K562 (cell line): ENCODE results near the gene LEPR. TPM values are rescaled to one million over a fixed set of nuclear protein-coding genes. Genes with fewer than 3 reads are reported as not detected.
A peak's percentile ranks its signal among the peaks of the same experiment; 100 is the strongest.

Source experiments
- KDM1A ChIP-seq, 2 experiments: fragments of 450-650 bp; IDR thresholded peaks; 2 replicates each; pipeline ENCODE4 v1.6.1; 2016; ENCODE audit warnings: mild to moderate bottlenecking in 2 of 2
- L3MBTL2 ChIP-seq: fragments of 450-650 bp; IDR thresholded peaks from 2 replicates; pipeline ENCODE4 v1.6.1; 2016; ENCODE audit warnings: mild to moderate bottlenecking, moderate library complexity
- NR2C1 ChIP-seq, 2 experiments: fragments of 450-650 bp; IDR thresholded peaks; 2 replicates each; pipeline ENCODE4 v1.6.1; 2017; ENCODE audit warnings: mild to moderate bottlenecking in 2 of 2, antibody characterized with exemption in 1 of 2, inconsistent platforms in 1 of 2, missing compliant biosample characterization in 1 of 2, missing genetic modification characterization in 1 of 2
- TAF1 ChIP-seq: IDR thresholded peaks from 2 replicates; pipeline ENCODE4 v1.6.1; 2011; ENCODE audit warnings: mild to moderate bottlenecking, low read length, moderate library complexity; ENCODE audit not compliant: insufficient read depth, control insufficient read depth, severe bottlenecking; ENCODE audit errors: extremely low read depth
- YY1 ChIP-seq, 3 experiments: IDR thresholded peaks; 2 replicates each; pipeline ENCODE4 v1.6.1; 2011; ENCODE audit warnings: low read length in 2 of 3, mild to moderate bottlenecking in 2 of 3, moderate library complexity in 2 of 3, borderline replicate concordance in 1 of 3, control low read depth in 1 of 3, low read depth in 1 of 3; ENCODE audit not compliant: insufficient read depth in 3 of 3, insufficient replicate concordance in 2 of 3, control insufficient read depth in 1 of 3, insufficient read length in 1 of 3; ENCODE audit errors: extremely low read depth in 1 of 3
- ZFP1 ChIP-seq: fragments of 450-650 bp; formaldehyde crosslinking; IDR thresholded peaks from 2 replicates; pipeline ENCODE4 v1.4.0; 2020; ENCODE audit warnings: mild to moderate bottlenecking, mixed read lengths
- polyA plus RNA-seq, 8 experiments: library from polyadenylated mRNA; depleted of rRNA in 4 of 8; stranded (reverse) in 5 of 8; unstranded in 3 of 8; fragments of >200 nt; fragmentation: Nextera tagmentation in 2 of 8; fragmentation: Illumina TruSeq in 1 of 8; extraction: Ambion mirVana in 2 of 8; extraction: Trizol in 1 of 8; gene quantifications; 2 replicates each; pipeline versions ENCODE4 v1.2.1 to v1.2.3, GENCODE V29; 2011 to 2014; ENCODE audit warnings: inconsistent platforms in 1 of 8, missing spikeins in 1 of 8
- small RNA-seq: library from RNA; depleted of rRNA; stranded (forward); fragments of <200 nt; gene quantifications from one replicate; pipeline ENCODE3, GENCODE V24; 2014
- total RNA-seq, 7 experiments: library from RNA; depleted of rRNA in 6 of 7; stranded (reverse); fragments of >200 nt in 6 of 7; fragmentation: Illumina TruSeq in 2 of 7; extraction: Trizol in 2 of 7; gene quantifications; 2 replicates each; pipeline versions ENCODE4 v1.2.1 to v1.2.3, GENCODE V29; 2011 to 2021; ENCODE audit warnings: low replicate concordance in 1 of 7
- TF ChIP-seq, protein P1 (sequence below), 2 experiments: IDR thresholded peaks; 2 replicates each; pipeline ENCODE4 v1.6.1; 2011; ENCODE audit warnings: borderline replicate concordance in 1 of 2, control low read depth in 1 of 2, low read depth in 1 of 2, low read length in 1 of 2, mild to moderate bottlenecking in 1 of 2, mixed read lengths in 1 of 2, moderate library complexity in 1 of 2; ENCODE audit not compliant: insufficient read depth in 1 of 2, insufficient read length in 1 of 2, poor library complexity in 1 of 2, severe bottlenecking in 1 of 2; ENCODE audit errors: extremely low read depth in 1 of 2
- TF ChIP-seq, protein P2 (sequence below): fragments of 450-650 bp; IDR thresholded peaks from 2 replicates; pipeline ENCODE4 v1.6.1; 2016; ENCODE audit warnings: mild to moderate bottlenecking
- TF ChIP-seq, protein P3 (sequence below): fragments of 450-650 bp; formaldehyde crosslinking; IDR thresholded peaks from 2 replicates; pipeline ENCODE4 v1.4.0; 2020; ENCODE audit warnings: mild to moderate bottlenecking

Gene LEPR
- total and polyA plus RNA-seq, 9 of the 15 experiments (the other 6 are each of a cell fraction or from before 2014, with no cell fraction given) = 12.2 to 111 (median 43.1) TPM

DNA sequence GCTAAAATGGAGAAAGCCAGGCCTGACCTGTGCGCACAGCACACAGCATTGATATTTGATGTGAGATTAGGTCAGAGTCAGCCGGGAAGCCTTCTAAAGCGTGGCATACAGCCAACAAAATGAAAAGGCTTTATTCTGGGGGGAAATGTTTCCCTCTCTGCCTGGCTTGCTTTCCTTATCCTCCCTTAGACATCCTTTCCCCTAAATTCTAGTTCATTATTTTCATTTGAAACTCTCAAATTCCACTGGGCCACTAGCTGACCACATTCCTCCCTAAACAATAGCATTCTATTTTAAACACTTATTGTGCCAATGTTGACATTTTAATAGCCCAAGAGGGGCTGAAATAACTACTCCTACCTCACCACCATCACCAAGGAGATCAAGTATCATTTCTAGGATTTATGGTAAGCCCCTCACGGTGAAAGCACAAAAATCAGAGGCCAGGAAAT is 49.4 kb downstream of the LEPR start (continued):
- peak in 1 of 3 experiments; percentile 22 for TF ChIP-seq YY1 (IDR thresholded peaks at IDR 0.05; ENCODE audit: borderline replicate concordance in 1 of 3, control insufficient read depth in 1 of 3, extremely low read depth in 1 of 3, insufficient read depth in 3 of 3, insufficient read length in 1 of 3, insufficient replicate concordance in 2 of 3, low read depth in 1 of 3, low read length in 2 of 3)
- TF ChIP-seq, protein P1, sequence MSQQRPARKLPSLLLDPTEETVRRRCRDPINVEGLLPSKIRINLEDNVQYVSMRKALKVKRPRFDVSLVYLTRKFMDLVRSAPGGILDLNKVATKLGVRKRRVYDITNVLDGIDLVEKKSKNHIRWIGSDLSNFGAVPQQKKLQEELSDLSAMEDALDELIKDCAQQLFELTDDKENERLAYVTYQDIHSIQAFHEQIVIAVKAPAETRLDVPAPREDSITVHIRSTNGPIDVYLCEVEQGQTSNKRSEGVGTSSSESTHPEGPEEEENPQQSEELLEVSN (IDR thresholded peaks at IDR 0.05; ENCODE audit: borderline replicate concordance in 1 of 2, extremely low read depth in 1 of 2, insufficient read depth in 1 of 2, insufficient read length in 1 of 2, low read depth in 1 of 2, low read length in 1 of 2, poor library complexity in 1 of 2, severe bottlenecking in 1 of 2) = peak in 1 of 2 experiments; percentile 21
- no peak for TF ChIP-seq TAF1
- 0 out of 4 replicates have a peak, but pooled peaks of 1 of the 2 experiments have one; percentile 17 for TF ChIP-seq KDM1A (IDR thresholded peaks at IDR 0.05)
- TF ChIP-seq, protein P2, sequence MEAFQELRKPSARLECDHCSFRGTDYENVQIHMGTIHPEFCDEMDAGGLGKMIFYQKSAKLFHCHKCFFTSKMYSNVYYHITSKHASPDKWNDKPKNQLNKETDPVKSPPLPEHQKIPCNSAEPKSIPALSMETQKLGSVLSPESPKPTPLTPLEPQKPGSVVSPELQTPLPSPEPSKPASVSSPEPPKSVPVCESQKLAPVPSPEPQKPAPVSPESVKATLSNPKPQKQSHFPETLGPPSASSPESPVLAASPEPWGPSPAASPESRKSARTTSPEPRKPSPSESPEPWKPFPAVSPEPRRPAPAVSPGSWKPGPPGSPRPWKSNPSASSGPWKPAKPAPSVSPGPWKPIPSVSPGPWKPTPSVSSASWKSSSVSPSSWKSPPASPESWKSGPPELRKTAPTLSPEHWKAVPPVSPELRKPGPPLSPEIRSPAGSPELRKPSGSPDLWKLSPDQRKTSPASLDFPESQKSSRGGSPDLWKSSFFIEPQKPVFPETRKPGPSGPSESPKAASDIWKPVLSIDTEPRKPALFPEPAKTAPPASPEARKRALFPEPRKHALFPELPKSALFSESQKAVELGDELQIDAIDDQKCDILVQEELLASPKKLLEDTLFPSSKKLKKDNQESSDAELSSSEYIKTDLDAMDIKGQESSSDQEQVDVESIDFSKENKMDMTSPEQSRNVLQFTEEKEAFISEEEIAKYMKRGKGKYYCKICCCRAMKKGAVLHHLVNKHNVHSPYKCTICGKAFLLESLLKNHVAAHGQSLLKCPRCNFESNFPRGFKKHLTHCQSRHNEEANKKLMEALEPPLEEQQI = no peak
- TF ChIP-seq ZFP1 (CRISPR knock-in tag) = no peak
- TF ChIP-seq L3MBTL2 = peak; percentile 47; the same call in 1 of the 2 replicates
- TF ChIP-seq, protein P3, sequence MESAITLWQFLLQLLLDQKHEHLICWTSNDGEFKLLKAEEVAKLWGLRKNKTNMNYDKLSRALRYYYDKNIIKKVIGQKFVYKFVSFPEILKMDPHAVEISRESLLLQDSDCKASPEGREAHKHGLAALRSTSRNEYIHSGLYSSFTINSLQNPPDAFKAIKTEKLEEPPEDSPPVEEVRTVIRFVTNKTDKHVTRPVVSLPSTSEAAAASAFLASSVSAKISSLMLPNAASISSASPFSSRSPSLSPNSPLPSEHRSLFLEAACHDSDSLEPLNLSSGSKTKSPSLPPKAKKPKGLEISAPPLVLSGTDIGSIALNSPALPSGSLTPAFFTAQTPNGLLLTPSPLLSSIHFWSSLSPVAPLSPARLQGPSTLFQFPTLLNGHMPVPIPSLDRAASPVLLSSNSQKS (CRISPR knock-in tag) = no peak
- TF ChIP-seq NR2C1 (IDR thresholded peaks at IDR 0.05) = no peak
- TF ChIP-seq NR2C1 (tag; IDR thresholded peaks at IDR 0.05) = no peak

Small RNA genes lying within 50 kb of the gene (small RNA-seq; reads per million reads assigned to genes)
- not detected for gene RNU2-15P

Other genes with a start within 250 kb of the LEPR start
- gene DNAJC6, start 111.1 kb upstream of the LEPR start, total RNA-seq (2014; rRNA removed) = 24.3 and 33.1 TPM in 2 replicates
- 41.4 and 43.8 TPM in 2 replicates for gene DNAJC6, start 111.1 kb upstream of the LEPR start, total RNA-seq (2014; rRNA removed; fragmentation: Illumina TruSeq; extraction: Trizol)
- gene DNAJC6, start 111.1 kb upstream of the LEPR start, total RNA-seq (2015; rRNA removed; fragmentation: Illumina TruSeq; extraction: Trizol) = 26.8 and 28.0 TPM in 2 replicates
- 44.5 and 45.5 TPM in 2 replicates for gene DNAJC6, start 111.1 kb upstream of the LEPR start, total RNA-seq (2021)
- gene DNAJC6, start 111.1 kb upstream of the LEPR start, polyA plus RNA-seq (2011; rRNA removed) = 59.4 and 78.7 TPM in 2 replicates
- 44.7 and 49.7 TPM in 2 replicates for gene DNAJC6, start 111.1 kb upstream of the LEPR start, polyA plus RNA-seq (2014; fragmentation: Illumina TruSeq; extraction: Trizol)
- gene DNAJC6, start 111.1 kb upstream of the LEPR start, polyA plus RNA-seq (2014; fragmentation: Nextera tagmentation; extraction: Ambion mirVana) = 1 to 10 TPM; 6.7 to 8.2 TPM
- gene DNAJC6, start 111.1 kb upstream of the LEPR start, polyA plus RNA-seq (2014; rRNA removed) = 24.0 and 28.1 TPM in 2 replicates
- 28.1 and 34.8 TPM in 2 replicates for gene LEPROT, start within 50 bp of the LEPR start, total RNA-seq (2014; rRNA removed)
- gene LEPROT, start within 50 bp of the LEPR start, total RNA-seq (2014; rRNA removed; fragmentation: Illumina TruSeq; extraction: Trizol) = 45.8 and 52.8 TPM in 2 replicates
- gene LEPROT, start within 50 bp of the LEPR start, total RNA-seq (2015; rRNA removed; fragmentation: Illumina TruSeq; extraction: Trizol) = 40.6 and 46.3 TPM in 2 replicates
- 38.2 and 42.9 TPM in 2 replicates for gene LEPROT, start within 50 bp of the LEPR start, total RNA-seq (2021)
- 84.0 and 97.5 TPM in 2 replicates for gene LEPROT, start within 50 bp of the LEPR start, polyA plus RNA-seq (2011; rRNA removed)
- 44.0 and 47.4 TPM in 2 replicates for gene LEPROT, start within 50 bp of the LEPR start, polyA plus RNA-seq (2014; fragmentation: Illumina TruSeq; extraction: Trizol)
- gene LEPROT, start within 50 bp of the LEPR start, polyA plus RNA-seq (2014; fragmentation: Nextera tagmentation; extraction: Ambion mirVana) = 10 to 100 TPM; 30.7 to 38.5 TPM
- gene LEPROT, start within 50 bp of the LEPR start, polyA plus RNA-seq (2014; rRNA removed) = 53.4 and 54.9 TPM in 2 replicates